OCI-LY3 (cell line): ENCODE results near the gene FAM162B.
"Not testable (repeated sequence)": the region's sequence is repeated elsewhere in the genome, so short reads cannot be mapped to it uniquely, and the experiment has no call there.

Source experiments
- H2AFZ ChIP-seq: fragments of 200-600, 300-600 bp; shearing (Covaris generic); 2 replicates; pipeline ENCODE4 v1.6.0; 2014; ENCODE audit warnings: antibody characterized with exemption, low read depth, low read length
- H3K27ac ChIP-seq: fragments of 200-600, 300-600 bp; sonication (generic); 2 replicates; pipeline ENCODE4 v1.5.1; 2014; ENCODE audit warnings: mild to moderate bottlenecking, low read length, moderate library complexity, mixed read lengths
- H3K27me3 ChIP-seq: fragments of 200-600, 300-600 bp; sonication (generic); 2 replicates; pipeline ENCODE4 v1.6.1; 2014; ENCODE audit warnings: low read depth, low read length, mixed read lengths
- H3K36me3 ChIP-seq: fragments of 200-600, 300-600 bp; sonication (generic); replicated peaks from 2 replicates; pipeline ENCODE3; 2014; ENCODE audit warnings: low read depth, low read length, mixed read lengths
- H3K4me1 ChIP-seq: fragments of 300-600, 200-600 bp; sonication (generic); 2 replicates; pipeline ENCODE4 v1.6.1; 2014; ENCODE audit warnings: low read length, mixed read lengths
- H3K4me2 ChIP-seq: fragments of 200-600, 300-600 bp; sonication (generic); 2 replicates; pipeline ENCODE4 v1.6.1; 2014; ENCODE audit warnings: low read length, mixed read lengths
- H3K4me3 ChIP-seq: fragments of 300-600, 200-600 bp; sonication (generic); 2 replicates; pipeline ENCODE4 v1.5.1; 2014; ENCODE audit warnings: antibody characterized with exemption, mild to moderate bottlenecking, low read length, moderate library complexity
- H3K79me2 ChIP-seq: fragments of 300-600, 200-600 bp; shearing (Covaris generic); 2 replicates; pipeline ENCODE4 v1.6.1; 2014; ENCODE audit warnings: mild to moderate bottlenecking, low read length, mixed read lengths
- H3K9ac ChIP-seq: fragments of 300-600, 200-600 bp; shearing (Covaris generic); 2 replicates; pipeline ENCODE4 v1.6.0; 2014; ENCODE audit warnings: mild to moderate bottlenecking, low read length, moderate library complexity
- H3K9me3 ChIP-seq: fragments of 200-600, 300-600 bp; shearing (Covaris generic); 2 replicates; pipeline ENCODE4 v1.6.1; 2014; ENCODE audit warnings: low read length, mixed read lengths; ENCODE audit not compliant: insufficient read depth
- H4K20me1 ChIP-seq: fragments of 200-600, 300-600 bp; sonication (generic); 2 replicates; pipeline ENCODE4 v1.6.1; 2016; ENCODE audit warnings: low read length, mixed read lengths; ENCODE audit not compliant: insufficient read depth
- EZH2phosphoT487 ChIP-seq: fragments of 200-600 bp; shearing (Covaris generic); IDR thresholded peaks from 2 replicates; pipeline ENCODE4 v1.6.1; 2018; ENCODE audit warnings: antibody characterized with exemption, mixed run types, low read depth
- TF ChIP-seq, protein P1 (sequence below): fragments of 200-600, 300-600 bp; sonication (generic); IDR thresholded peaks from 2 replicates; pipeline ENCODE4 v1.5.1; 2014; ENCODE audit warnings: antibody characterized with exemption, low read length, low read depth

The FAM162B gene

DNA sequence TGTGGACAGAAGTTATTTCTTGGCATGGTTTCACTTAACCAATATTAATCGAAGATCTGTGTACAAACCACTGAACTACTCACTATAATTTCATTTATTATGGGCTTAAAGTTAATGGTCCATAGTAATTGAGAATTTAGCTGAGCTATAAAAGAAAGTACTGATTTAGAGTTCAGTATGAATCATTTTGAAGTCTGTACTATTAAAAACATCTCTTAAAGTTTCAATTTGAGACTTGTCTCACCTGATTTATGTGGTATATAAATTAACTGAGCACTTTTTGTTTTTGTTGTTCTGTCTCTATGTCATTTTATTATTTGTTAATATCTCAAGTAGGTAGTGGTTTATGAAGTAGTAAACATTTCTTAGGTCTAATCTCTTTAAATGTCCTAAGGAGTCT, 59.6 kb downstream of the FAM162B start:
- Histone ChIP-seq H3K27ac (no peak overlapping the region), H3K9ac (no peak overlapping the region), H4K20me1 (no peaks in the 10 kb centered on the region), H3K4me2 (no peak overlapping the region), H3K79me2 (no peaks in the 10 kb centered on the region), H3K4me3 (no peak overlapping the region), H3K36me3 (peaks cover 5% of the 10 kb centered on the region), H3K9me3 (no peaks in the 10 kb centered on the region), H2AFZ (no peak overlapping the region), H3K4me1 (no peaks in the 10 kb centered on the region), H3K27me3 (no peaks in the 10 kb centered on the region)
- no peak for TF ChIP-seq EZH2phosphoT487
- TF ChIP-seq, protein P1, sequence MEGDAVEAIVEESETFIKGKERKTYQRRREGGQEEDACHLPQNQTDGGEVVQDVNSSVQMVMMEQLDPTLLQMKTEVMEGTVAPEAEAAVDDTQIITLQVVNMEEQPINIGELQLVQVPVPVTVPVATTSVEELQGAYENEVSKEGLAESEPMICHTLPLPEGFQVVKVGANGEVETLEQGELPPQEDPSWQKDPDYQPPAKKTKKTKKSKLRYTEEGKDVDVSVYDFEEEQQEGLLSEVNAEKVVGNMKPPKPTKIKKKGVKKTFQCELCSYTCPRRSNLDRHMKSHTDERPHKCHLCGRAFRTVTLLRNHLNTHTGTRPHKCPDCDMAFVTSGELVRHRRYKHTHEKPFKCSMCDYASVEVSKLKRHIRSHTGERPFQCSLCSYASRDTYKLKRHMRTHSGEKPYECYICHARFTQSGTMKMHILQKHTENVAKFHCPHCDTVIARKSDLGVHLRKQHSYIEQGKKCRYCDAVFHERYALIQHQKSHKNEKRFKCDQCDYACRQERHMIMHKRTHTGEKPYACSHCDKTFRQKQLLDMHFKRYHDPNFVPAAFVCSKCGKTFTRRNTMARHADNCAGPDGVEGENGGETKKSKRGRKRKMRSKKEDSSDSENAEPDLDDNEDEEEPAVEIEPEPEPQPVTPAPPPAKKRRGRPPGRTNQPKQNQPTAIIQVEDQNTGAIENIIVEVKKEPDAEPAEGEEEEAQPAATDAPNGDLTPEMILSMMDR, result no peak

DNA sequence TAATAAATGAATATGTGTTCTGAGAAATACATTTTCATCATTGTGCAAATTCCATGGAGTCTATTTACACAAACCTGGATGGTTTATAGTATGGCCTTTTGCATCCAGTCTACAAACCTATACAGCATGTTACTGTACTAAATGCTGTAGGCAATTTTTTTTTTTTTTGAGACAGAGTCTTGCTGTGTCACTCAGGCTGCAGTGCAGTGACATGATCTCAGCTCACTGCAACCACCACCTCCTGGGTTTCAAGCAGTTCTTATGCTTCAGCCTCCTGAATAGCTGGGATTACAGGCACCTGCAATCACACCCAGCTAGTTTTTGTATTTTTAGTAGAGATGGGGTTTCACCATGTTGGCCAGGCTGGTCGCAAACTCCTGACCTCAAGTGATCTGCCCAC, 61.6 kb downstream of the FAM162B start:
- H3K9ac ChIP-seq, H3K4me3 ChIP-seq, H3K4me1 ChIP-seq, H3K4me2 ChIP-seq, H3K27ac ChIP-seq, H2AFZ ChIP-seq, H3K79me2 ChIP-seq, H3K9me3 ChIP-seq, H4K20me1 ChIP-seq, H3K27me3 ChIP-seq: not testable (repeated sequence)
- H3K36me3 ChIP-seq, result peaks cover 17% of the 10 kb centered on the region
